K562 (cell line): ENCODE measurements around the gene SRSF9. TPM values are rescaled to one million over a fixed set of nuclear protein-coding genes. Genes with fewer than 3 reads are reported as not detected.

Experiments used
- CTCF ChIP-seq, 3 experiments: IDR thresholded peaks in 2 of 3; conservative IDR thresholded peaks in 1 of 3; 2 replicates each; pipeline ENCODE4 v1.5.1; 2011 to 2012; ENCODE audit warnings: low read length in 3 of 3, mild to moderate bottlenecking in 3 of 3, control low read depth in 2 of 3, improper control_type of control experiment in 1 of 3, inconsistent platforms in 1 of 3, low read depth in 1 of 3, mixed read lengths in 1 of 3, moderate library complexity in 1 of 3; ENCODE audit not compliant: insufficient read depth in 2 of 3
- E2F1 ChIP-seq: sonication (generic); formaldehyde crosslinking; IDR thresholded peaks from 2 replicates; pipeline ENCODE4 v1.8.1; 2023; ENCODE audit warnings: mild to moderate bottlenecking, missing genetic modification reagents, moderate library complexity
- GATAD2B ChIP-seq: fragments of 450-650 bp; IDR thresholded peaks from 2 replicates; pipeline ENCODE4 v1.6.1; 2017; ENCODE audit warnings: mild to moderate bottlenecking, borderline replicate concordance
- IRF2 ChIP-seq: sonication (generic); formaldehyde crosslinking; IDR thresholded peaks from 2 replicates; pipeline ENCODE4 v1.8.1; 2022; ENCODE audit warnings: mild to moderate bottlenecking, missing genetic modification reagents
- JUND ChIP-seq, 2 experiments: IDR thresholded peaks; 2 replicates in 1 of 2; 3 replicates in 1 of 2; pipeline ENCODE4 v1.6.1; 2011; ENCODE audit warnings: borderline replicate concordance in 2 of 2, low read depth in 2 of 2, low read length in 2 of 2, improper control_type of control experiment in 1 of 2, missing biosample characterization in 1 of 2, missing genetic modification characterization in 1 of 2, missing genetic modification reagents in 1 of 2
- MTA3 ChIP-seq: fragments of 450-650 bp; formaldehyde crosslinking; IDR thresholded peaks from 2 replicates; pipeline ENCODE4 v1.6.1; 2017; ENCODE audit warnings: mild to moderate bottlenecking, borderline replicate concordance
- MYNN ChIP-seq, 2 experiments: sonication (generic); formaldehyde crosslinking in 1 of 2; IDR thresholded peaks; 2 replicates each; pipeline versions ENCODE4 v1.5.0 to v1.6.1; 2016 to 2020; ENCODE audit warnings: antibody characterized with exemption in 1 of 2, missing genetic modification reagents in 1 of 2
- NEUROD1 ChIP-seq: fragments of 150-350 bp; IDR thresholded peaks from 2 replicates; pipeline ENCODE4 v1.6.1; 2014; ENCODE audit warnings: borderline replicate concordance, low read length, low read depth; ENCODE audit not compliant: partially characterized antibody
- RAD21 ChIP-seq, 2 experiments: fragments of 250-450 bp in 1 of 2; fragments of 450-650 bp in 1 of 2; sonication (Bioruptor Pico) in 1 of 2; formaldehyde crosslinking in 1 of 2; IDR thresholded peaks in 1 of 2; conservative IDR thresholded peaks in 1 of 2; 2 replicates each; pipeline versions ENCODE4 v1.4.0 to v1.8.0; 2020 to 2022; ENCODE audit warnings: mild to moderate bottlenecking in 2 of 2, moderate library complexity in 1 of 2
- SMAD2 ChIP-seq: fragments of 150-350 bp; IDR thresholded peaks from 2 replicates; pipeline ENCODE4 v1.6.1; 2014; ENCODE audit warnings: low read depth, mild to moderate bottlenecking, low read length
- SNIP1 ChIP-seq: fragments of 450-650 bp; IDR thresholded peaks from 2 replicates; pipeline ENCODE4 v1.7.1; 2017; ENCODE audit warnings: low read depth, mild to moderate bottlenecking
- SOX6 ChIP-seq: fragments of 450-650 bp; IDR thresholded peaks from 2 replicates; pipeline ENCODE4 v1.6.1; 2014; ENCODE audit warnings: mild to moderate bottlenecking
- SRSF1 ChIP-seq: fragments of 200-400 bp; formaldehyde crosslinking; IDR thresholded peaks from 2 replicates; pipeline ENCODE4 v1.6.1; 2017; ENCODE audit warnings: mild to moderate bottlenecking, low read depth, low read length, moderate library complexity
- TFAP4 ChIP-seq: sonication (generic); formaldehyde crosslinking; IDR thresholded peaks from 2 replicates; pipeline ENCODE4 v1.8.0; 2022; ENCODE audit warnings: missing genetic modification reagents, mild to moderate bottlenecking, moderate library complexity, borderline replicate concordance
- USF2 ChIP-seq: sonication (generic); formaldehyde crosslinking; IDR thresholded peaks from 2 replicates; pipeline ENCODE4 v1.5.0; 2020; ENCODE audit warnings: missing genetic modification reagents
- ZBTB2 ChIP-seq: fragments of 450-650 bp; IDR thresholded peaks from 2 replicates; pipeline ENCODE4 v1.6.1; 2016; ENCODE audit warnings: antibody characterized with exemption
- ZFP30 ChIP-seq: fragments of 250-450 bp; sonication (Bioruptor Pico); IDR thresholded peaks from 2 replicates; pipeline ENCODE4 v1.8.0; 2022; ENCODE audit warnings: moderate library complexity, mild to moderate bottlenecking, inconsistent platforms, borderline replicate concordance
- polyA plus RNA-seq, 8 experiments: library from polyadenylated mRNA; depleted of rRNA in 4 of 8; stranded (reverse) in 5 of 8; unstranded in 3 of 8; fragments of >200 nt; fragmentation: Nextera tagmentation in 2 of 8; fragmentation: Illumina TruSeq in 1 of 8; extraction: Ambion mirVana in 2 of 8; extraction: Trizol in 1 of 8; gene quantifications; 2 replicates each; pipeline versions ENCODE4 v1.2.1 to v1.2.3, GENCODE V29; 2011 to 2014; ENCODE audit warnings: inconsistent platforms in 1 of 8, missing spikeins in 1 of 8
- total RNA-seq, 7 experiments: library from RNA; depleted of rRNA in 6 of 7; stranded (reverse); fragments of >200 nt in 6 of 7; fragmentation: Illumina TruSeq in 2 of 7; extraction: Trizol in 2 of 7; gene quantifications; 2 replicates each; pipeline versions ENCODE4 v1.2.1 to v1.2.3, GENCODE V29; 2011 to 2021; ENCODE audit warnings: low replicate concordance in 1 of 7

SRSF9 gene
- total and polyA plus RNA-seq, 9 of the 15 experiments (the other 6 are each of a cell fraction or from before 2014, with no cell fraction given): 40.3 to 291 (median 230) TPM

GRCh38 chr12:120496413-120497340 lies 27.1 kb upstream of the SRSF9 start (continued):
- 0 out of 2 replicates have a peak, but pooled peaks have one; percentile 34 for TF ChIP-seq TFAP4 (CRISPR knock-in tag)
- TF ChIP-seq NEUROD1: peak; percentile 47
- TF ChIP-seq ZBTB2: no peak
- no peak for TF ChIP-seq GATAD2B
- no peak for TF ChIP-seq USF2 (CRISPR knock-in tag)
- no peak for TF ChIP-seq IRF2 (CRISPR knock-in tag)
- TF ChIP-seq SOX6: no peak
- peak in 1 of 2 experiments; percentile 24; a peak in 3 of 4 replicates for TF ChIP-seq RAD21 (CRISPR knock-in tag; conservative IDR thresholded peaks at IDR 0.05 in 1 of 2, IDR thresholded peaks at IDR 0.05 in 1 of 2)
- 0 out of 2 replicates have a peak, but pooled peaks have one; percentile 45 for TF ChIP-seq MYNN (IDR thresholded peaks at IDR 0.05)
- TF ChIP-seq MYNN (CRISPR knock-in tag; IDR thresholded peaks at IDR 0.05): no peak
- no peak for TF ChIP-seq SMAD2
- TF ChIP-seq E2F1 (CRISPR knock-in tag): no peak
- no peak for TF ChIP-seq SRSF1
- TF ChIP-seq ZFP30: no peak
- TF ChIP-seq JUND (IDR thresholded peaks at IDR 0.05; ENCODE audit: borderline replicate concordance, low read depth, low read length): peak; percentile 19; the same call in 1 of the 2 replicates
- no peak; the same call in 2 of the 3 replicates for TF ChIP-seq JUND (tag; IDR thresholded peaks at IDR 0.05; ENCODE audit: borderline replicate concordance, low read depth, low read length)
- no peak for TF ChIP-seq MTA3
- TF ChIP-seq SNIP1: no peak
- peak in 1 of 3 experiments; percentile 48; a peak in 2 of 6 replicates for TF ChIP-seq CTCF (IDR thresholded peaks at IDR 0.05 in 2 of 3, conservative IDR thresholded peaks at IDR 0.05 in 1 of 3; ENCODE audit: insufficient read depth in 2 of 3, low read depth in 1 of 3, low read length in 3 of 3)
